ENCODE measurements around the gene OCA2. TPM values are rescaled to one million over a fixed set of nuclear protein-coding genes. Genes with fewer than 3 reads are reported as not detected.

OCA2 gene
- polyA plus RNA-seq, 1 donor from 2014 or later: 0.97 TPM

- H3K4me3 ChIP-seq (ENCODE audit: low read length): no peak overlapping the region
- TF ChIP-seq RAD21 (conservative IDR thresholded peaks at IDR 0.05): no peak
- TF ChIP-seq, protein P1, sequence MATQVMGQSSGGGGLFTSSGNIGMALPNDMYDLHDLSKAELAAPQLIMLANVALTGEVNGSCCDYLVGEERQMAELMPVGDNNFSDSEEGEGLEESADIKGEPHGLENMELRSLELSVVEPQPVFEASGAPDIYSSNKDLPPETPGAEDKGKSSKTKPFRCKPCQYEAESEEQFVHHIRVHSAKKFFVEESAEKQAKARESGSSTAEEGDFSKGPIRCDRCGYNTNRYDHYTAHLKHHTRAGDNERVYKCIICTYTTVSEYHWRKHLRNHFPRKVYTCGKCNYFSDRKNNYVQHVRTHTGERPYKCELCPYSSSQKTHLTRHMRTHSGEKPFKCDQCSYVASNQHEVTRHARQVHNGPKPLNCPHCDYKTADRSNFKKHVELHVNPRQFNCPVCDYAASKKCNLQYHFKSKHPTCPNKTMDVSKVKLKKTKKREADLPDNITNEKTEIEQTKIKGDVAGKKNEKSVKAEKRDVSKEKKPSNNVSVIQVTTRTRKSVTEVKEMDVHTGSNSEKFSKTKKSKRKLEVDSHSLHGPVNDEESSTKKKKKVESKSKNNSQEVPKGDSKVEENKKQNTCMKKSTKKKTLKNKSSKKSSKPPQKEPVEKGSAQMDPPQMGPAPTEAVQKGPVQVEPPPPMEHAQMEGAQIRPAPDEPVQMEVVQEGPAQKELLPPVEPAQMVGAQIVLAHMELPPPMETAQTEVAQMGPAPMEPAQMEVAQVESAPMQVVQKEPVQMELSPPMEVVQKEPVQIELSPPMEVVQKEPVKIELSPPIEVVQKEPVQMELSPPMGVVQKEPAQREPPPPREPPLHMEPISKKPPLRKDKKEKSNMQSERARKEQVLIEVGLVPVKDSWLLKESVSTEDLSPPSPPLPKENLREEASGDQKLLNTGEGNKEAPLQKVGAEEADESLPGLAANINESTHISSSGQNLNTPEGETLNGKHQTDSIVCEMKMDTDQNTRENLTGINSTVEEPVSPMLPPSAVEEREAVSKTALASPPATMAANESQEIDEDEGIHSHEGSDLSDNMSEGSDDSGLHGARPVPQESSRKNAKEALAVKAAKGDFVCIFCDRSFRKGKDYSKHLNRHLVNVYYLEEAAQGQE (IDR thresholded peaks at IDR 0.05; ENCODE audit: borderline replicate concordance): no peak
- TF ChIP-seq MXI1 (conservative IDR thresholded peaks at IDR 0.05; ENCODE audit: poor library complexity, severe bottlenecking): no peak
- no peak for TF ChIP-seq POLR2AphosphoS5 (IDR thresholded peaks at IDR 0.05)
- no peak for TF ChIP-seq SMC3 (conservative IDR thresholded peaks at IDR 0.05; ENCODE audit: poor library complexity)
- TF ChIP-seq, protein P2, sequence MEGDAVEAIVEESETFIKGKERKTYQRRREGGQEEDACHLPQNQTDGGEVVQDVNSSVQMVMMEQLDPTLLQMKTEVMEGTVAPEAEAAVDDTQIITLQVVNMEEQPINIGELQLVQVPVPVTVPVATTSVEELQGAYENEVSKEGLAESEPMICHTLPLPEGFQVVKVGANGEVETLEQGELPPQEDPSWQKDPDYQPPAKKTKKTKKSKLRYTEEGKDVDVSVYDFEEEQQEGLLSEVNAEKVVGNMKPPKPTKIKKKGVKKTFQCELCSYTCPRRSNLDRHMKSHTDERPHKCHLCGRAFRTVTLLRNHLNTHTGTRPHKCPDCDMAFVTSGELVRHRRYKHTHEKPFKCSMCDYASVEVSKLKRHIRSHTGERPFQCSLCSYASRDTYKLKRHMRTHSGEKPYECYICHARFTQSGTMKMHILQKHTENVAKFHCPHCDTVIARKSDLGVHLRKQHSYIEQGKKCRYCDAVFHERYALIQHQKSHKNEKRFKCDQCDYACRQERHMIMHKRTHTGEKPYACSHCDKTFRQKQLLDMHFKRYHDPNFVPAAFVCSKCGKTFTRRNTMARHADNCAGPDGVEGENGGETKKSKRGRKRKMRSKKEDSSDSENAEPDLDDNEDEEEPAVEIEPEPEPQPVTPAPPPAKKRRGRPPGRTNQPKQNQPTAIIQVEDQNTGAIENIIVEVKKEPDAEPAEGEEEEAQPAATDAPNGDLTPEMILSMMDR (IDR thresholded peaks at IDR 0.05; ENCODE audit: poor library complexity, severe bottlenecking): no peak
- no peak for TF ChIP-seq EP300 (conservative IDR thresholded peaks at IDR 0.05; ENCODE audit: poor library complexity, severe bottlenecking)
- TF ChIP-seq TAF1 (IDR thresholded peaks at IDR 0.05; ENCODE audit: low read depth): no peak
- no peak for TF ChIP-seq EZH2 (IDR thresholded peaks at IDR 0.05; ENCODE audit: borderline replicate concordance, insufficient read depth, low read length, poor library complexity, severe bottlenecking)
- no peaks in the 10 kb centered on the region for H3K79me2 ChIP-seq (replicated peaks; ENCODE audit: insufficient read depth, low read length)
- no peaks in the 10 kb centered on the region for H3K36me3 ChIP-seq (ENCODE audit: insufficient read depth, low read length)
- H4K20me1 ChIP-seq (ENCODE audit: insufficient read depth): no peaks in the 10 kb centered on the region
- H3F3A ChIP-seq (ENCODE audit: insufficient read depth, low read length, poor library complexity, severe bottlenecking): no peaks in the 10 kb centered on the region
- H2AFZ ChIP-seq (ENCODE audit: low read depth, low read length): no peak overlapping the region
- no peak overlapping the region for H3K4me2 ChIP-seq (ENCODE audit: low read length)
- no peak overlapping the region for H3K9ac ChIP-seq (ENCODE audit: low read length)
- no peaks in the 10 kb centered on the region for H3K9me3 ChIP-seq (ENCODE audit: low read length)
- no peak overlapping the region for H3K27ac ChIP-seq (ENCODE audit: low read length)
- no peaks in the 10 kb centered on the region for H3K27me3 ChIP-seq (ENCODE audit: insufficient read depth, low read depth, low read length)
- no peaks in the 10 kb centered on the region for H3K9me2 ChIP-seq (ENCODE audit: insufficient read depth, low read length)
Measured at GRCh38 chr15:28022181-28022580, 76.9 kb downstream of the OCA2 start.

DNA sequence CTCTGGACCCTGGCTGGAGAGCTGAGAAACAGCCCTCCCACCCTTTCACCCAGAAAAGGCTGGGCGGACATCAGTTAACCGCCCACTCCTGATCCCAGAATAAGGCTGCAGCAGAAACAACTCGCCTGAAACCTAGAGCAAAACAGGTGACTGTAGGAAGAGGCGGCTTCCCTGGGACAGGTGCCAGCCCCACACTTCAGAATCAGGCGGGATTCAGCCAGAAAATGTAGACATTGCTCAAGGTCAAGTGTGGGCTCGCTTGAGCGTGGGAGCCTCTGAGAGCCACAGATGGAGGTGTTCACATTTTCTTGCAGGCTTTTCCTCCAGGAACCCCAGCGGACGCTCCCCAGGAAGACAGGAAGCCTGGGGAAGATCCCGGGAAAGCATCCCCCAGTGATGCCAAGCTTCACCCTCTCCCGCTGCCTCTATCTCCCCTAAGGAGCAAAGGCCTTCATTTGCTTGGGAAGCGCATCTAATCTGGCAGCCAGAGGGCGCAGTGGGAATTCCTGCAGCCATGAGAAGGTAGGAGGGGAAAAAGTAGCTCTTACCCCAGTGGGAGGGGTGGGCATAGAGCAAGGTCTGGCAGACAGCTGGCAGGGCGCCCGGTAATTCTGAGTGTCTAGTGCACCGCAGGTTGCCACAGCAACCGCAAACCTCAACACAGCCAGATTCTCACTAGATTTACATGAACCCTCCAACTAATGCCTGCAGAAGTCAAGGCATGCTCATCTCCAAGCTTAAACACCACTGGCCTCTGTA, 77.7 kb downstream of the OCA2 start:
- Histone ChIP-seq H3K4me2 (ENCODE audit: low read length) (no peak overlapping the region), H3K9me2 (ENCODE audit: insufficient read depth, low read length) (no peaks in the 10 kb centered on the region), H3K79me2 (replicated peaks; ENCODE audit: insufficient read depth, low read length) (no peaks in the 10 kb centered on the region), H3K27ac (ENCODE audit: low read length) (no peak overlapping the region), H3K36me3 (ENCODE audit: insufficient read depth, low read length) (no peaks in the 10 kb centered on the region), H3K27me3 (ENCODE audit: insufficient read depth, low read depth, low read length) (no peaks in the 10 kb centered on the region), H2AFZ (ENCODE audit: low read depth, low read length) (no peak overlapping the region), H4K20me1 (ENCODE audit: insufficient read depth) (no peaks in the 10 kb centered on the region), H3F3A (ENCODE audit: insufficient read depth, low read length, poor library complexity, severe bottlenecking) (no peaks in the 10 kb centered on the region), H3K4me3 (ENCODE audit: low read length) (no peak overlapping the region), H3K9ac (ENCODE audit: low read length) (no peak overlapping the region), H3K9me3 (ENCODE audit: low read length) (no peaks in the 10 kb centered on the region)
- TF ChIP-seq, protein P2 (IDR thresholded peaks at IDR 0.05; ENCODE audit: poor library complexity, severe bottlenecking): peak; percentile 40
- no peak for TF ChIP-seq POLR2AphosphoS5 (IDR thresholded peaks at IDR 0.05)

Data from neural cell (in vitro differentiated cells).